Measurements from ENCODE around the gene BOD1L1.

Gene BOD1L1

GRCh38 chr4:13641084-13641483 is 13.6 kb upstream of the BOD1L1 start:
- no peak for DNase-seq (ENCODE audit: low read depth)
- no peak overlapping the region for H3K4me3 ChIP-seq (replicated peaks; ENCODE audit: low read depth, low read length)
- TF ChIP-seq, protein P1, sequence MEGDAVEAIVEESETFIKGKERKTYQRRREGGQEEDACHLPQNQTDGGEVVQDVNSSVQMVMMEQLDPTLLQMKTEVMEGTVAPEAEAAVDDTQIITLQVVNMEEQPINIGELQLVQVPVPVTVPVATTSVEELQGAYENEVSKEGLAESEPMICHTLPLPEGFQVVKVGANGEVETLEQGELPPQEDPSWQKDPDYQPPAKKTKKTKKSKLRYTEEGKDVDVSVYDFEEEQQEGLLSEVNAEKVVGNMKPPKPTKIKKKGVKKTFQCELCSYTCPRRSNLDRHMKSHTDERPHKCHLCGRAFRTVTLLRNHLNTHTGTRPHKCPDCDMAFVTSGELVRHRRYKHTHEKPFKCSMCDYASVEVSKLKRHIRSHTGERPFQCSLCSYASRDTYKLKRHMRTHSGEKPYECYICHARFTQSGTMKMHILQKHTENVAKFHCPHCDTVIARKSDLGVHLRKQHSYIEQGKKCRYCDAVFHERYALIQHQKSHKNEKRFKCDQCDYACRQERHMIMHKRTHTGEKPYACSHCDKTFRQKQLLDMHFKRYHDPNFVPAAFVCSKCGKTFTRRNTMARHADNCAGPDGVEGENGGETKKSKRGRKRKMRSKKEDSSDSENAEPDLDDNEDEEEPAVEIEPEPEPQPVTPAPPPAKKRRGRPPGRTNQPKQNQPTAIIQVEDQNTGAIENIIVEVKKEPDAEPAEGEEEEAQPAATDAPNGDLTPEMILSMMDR (IDR thresholded peaks at IDR 0.05; ENCODE audit: low read length, missing control alignments): no peak

DNA sequence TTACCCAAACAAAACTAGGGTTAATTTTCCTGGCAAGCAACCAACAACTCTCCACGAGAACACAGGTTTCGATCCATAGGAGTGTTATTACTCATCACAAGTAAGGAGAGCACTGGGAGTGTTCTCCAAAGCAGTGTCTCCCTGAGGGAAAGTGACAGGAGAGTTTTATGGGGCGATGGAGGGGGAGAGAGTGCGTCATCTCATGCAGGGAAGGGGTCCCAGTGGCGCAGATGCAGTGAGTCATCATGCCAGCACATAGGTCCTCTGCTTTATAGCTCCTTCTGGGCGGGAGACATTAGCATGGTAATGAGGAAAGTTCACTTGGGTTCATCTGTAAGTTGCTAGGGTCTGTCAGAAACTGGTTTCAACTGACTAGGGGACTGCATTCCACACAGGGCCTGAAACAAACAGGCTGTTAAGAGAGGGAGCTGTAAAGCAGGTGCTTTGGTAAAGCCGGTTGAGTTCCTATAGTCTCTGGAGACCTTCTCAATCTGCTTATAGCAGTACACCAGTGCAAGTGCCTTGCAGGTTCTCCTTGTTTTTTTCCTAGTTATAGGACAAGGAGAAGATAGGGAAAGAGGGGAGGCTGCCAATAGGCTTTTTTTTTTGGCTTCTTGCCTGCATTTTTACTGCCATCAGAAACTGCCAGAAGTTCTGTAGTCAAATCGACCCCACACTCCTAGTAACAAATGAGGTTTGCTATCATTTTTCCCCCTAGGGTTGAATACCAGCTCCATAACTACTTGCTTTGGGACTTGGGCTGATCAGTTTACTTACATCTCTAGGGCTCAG is 12.8 kb upstream of the BOD1L1 start:
- no peak overlapping the region for H3K4me3 ChIP-seq (replicated peaks; ENCODE audit: low read depth, low read length)
- peak; percentile 37 for DNase-seq (ENCODE audit: low read depth)
- TF ChIP-seq, protein P1 (IDR thresholded peaks at IDR 0.05; ENCODE audit: low read length, missing control alignments): no peak

- DNase-seq (ENCODE audit: low read depth): peak; percentile 30
- TF ChIP-seq, protein P1 (IDR thresholded peaks at IDR 0.05; ENCODE audit: low read length, missing control alignments): no peak
- no peak overlapping the region for H3K4me3 ChIP-seq (replicated peaks; ENCODE audit: low read depth, low read length)
These were observed 7.8 kb upstream of the BOD1L1 start for GRCh38 chr4:13635286-13635799.

DNA sequence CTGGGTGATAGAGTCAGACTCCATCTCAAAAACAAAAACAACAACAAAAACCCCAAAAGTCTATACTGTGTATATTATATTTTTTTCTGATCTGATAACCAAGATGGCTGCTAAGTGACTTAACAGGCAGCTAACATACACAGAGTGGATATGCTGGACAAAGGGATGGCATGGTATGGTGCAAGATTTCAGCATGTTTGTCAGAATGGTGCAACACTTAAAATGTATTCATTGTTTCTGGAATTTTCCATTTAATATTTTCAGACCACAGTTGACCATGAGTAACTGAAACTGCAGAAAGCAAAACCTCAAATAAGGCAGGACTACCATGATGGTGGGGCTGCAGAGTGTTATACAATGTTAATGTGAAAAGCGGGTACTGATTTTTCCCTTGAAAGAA is 6.1 kb upstream of the BOD1L1 start:
- peak; percentile 61 for DNase-seq (ENCODE audit: low read depth)
- TF ChIP-seq, protein P1 (IDR thresholded peaks at IDR 0.05; ENCODE audit: low read length, missing control alignments): no peak
- no peak overlapping the region for H3K4me3 ChIP-seq (replicated peaks; ENCODE audit: low read depth, low read length)

GRCh38 chr4:13627178-13627605 is 333 bp downstream of the BOD1L1 start:
- TF ChIP-seq, protein P1 (IDR thresholded peaks at IDR 0.05; ENCODE audit: low read length, missing control alignments): no peak
- H3K4me3 ChIP-seq (replicated peaks; ENCODE audit: low read depth, low read length): peak overlapping the region; percentile 96
- DNase-seq (ENCODE audit: low read depth): no peak

DNA sequence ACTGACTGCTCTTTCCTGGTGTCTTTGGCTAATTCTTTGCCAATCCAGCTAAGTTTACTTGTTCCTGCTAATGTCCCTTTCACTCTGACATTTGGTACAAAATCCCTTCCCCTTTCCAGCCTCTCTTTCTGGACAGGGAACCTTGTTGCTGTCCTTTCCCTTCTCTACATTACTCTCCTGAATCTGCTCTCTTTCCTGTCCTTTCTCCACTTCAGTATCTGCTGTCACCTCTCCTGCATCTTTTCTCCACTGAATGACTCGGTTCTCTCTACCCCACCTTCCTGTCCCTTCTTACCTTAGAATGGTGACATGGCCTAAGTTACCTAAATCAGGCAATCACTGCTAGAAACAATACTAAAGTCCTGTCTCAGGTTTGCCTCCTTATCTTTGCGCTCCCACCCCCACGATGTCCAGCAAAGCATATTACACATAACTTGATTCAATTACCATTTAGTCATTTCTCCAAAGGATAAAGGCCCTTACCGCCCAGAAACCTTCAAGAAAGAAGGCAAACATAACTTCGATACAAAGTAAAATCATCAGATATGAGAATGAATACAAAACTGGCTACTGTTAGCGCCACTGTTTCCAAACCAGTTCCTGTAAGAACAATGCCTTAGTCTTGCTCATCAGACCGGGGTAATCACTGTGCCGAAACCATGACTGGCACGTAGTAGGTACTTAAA is 890 bp downstream of the BOD1L1 start:
- DNase-seq (ENCODE audit: low read depth): peak; percentile 22
- TF ChIP-seq, protein P1 (IDR thresholded peaks at IDR 0.05; ENCODE audit: low read length, missing control alignments): no peak
- H3K4me3 ChIP-seq (replicated peaks; ENCODE audit: low read depth, low read length): peak overlapping the region; percentile 96

All from fibroblast of pulmonary artery (primary cell).